Omental fat pad (tissue), 4 donors: Measurements from ENCODE around the gene ANKRD40CL. TPM values are rescaled to one million over a fixed set of nuclear protein-coding genes. Genes with fewer than 3 reads are reported as not detected.

Experiments used
- ATAC-seq: fragments of 150-250 bp; one replicate; pipeline ENCODE4 v1.9.1; 2016; ENCODE audit warnings: mild to moderate bottlenecking, moderate library complexity; ENCODE audit not compliant: low FRiP score
- DNase-seq: peaks from one replicate; pipeline ENCODE4 v3.0.0-alpha.2; 2019; ENCODE audit warnings: low spot score
- CTCF ChIP-seq, 3 donors: fragments of 450-650 bp; IDR thresholded peaks; one replicate each; pipeline ENCODE4 v1.5.1; 2016 to 2017; ENCODE audit warnings: antibody characterized with exemption in 3 of 3, mild to moderate bottlenecking in 3 of 3, moderate library complexity in 2 of 3
- small RNA-seq: library from RNA; depleted of rRNA; stranded (forward); fragments of <200 nt; gene quantifications from one replicate; pipeline ENCODE3, GENCODE V24; 2016
- total RNA-seq, 4 donors: library from RNA; depleted of rRNA; stranded (reverse); fragments of >200 nt; gene quantifications; one replicate each; pipeline ENCODE4 v1.1.0, GENCODE V29; 2016

Gene ANKRD40CL
- total RNA-seq, 4 donors from 2014 or later: not detected

- no peak for TF ChIP-seq CTCF (IDR thresholded peaks at IDR 0.05)
- DNase-seq (peak; percentile 68), ATAC-seq (peak; percentile 97)
These were observed 48.0 kb downstream of the ANKRD40CL start, which contains the start of gene LUC7L3 for GRCh38 chr17:50719144-50719923. Gene LUC7L3 (plus strand): TSS chr17:50719603. CDS start chr17:50719733, 130 bp downstream.

GRCh38 chr17:50715471-50715870 lies 51.8 kb downstream of the ANKRD40CL start:
- TF ChIP-seq CTCF (IDR thresholded peaks at IDR 0.05): no peak
- DNase-seq (no peak), ATAC-seq (no peak)

- ATAC-seq: no peak
- TF ChIP-seq CTCF (IDR thresholded peaks at IDR 0.05): no peak
- DNase-seq: no peak
These were observed 54.7 kb downstream of the ANKRD40CL start for GRCh38 chr17:50712641-50713040.

Small RNA genes lying within 50 kb of the gene (small RNA-seq; reads per million reads assigned to genes)
- gene AC005921.1 (not detected), gene MIR8059 (not detected)

Other genes starting within 250 kb of the ANKRD40CL start
- gene EPN3, start 234.8 kb downstream of the ANKRD40CL start, total RNA-seq: not detected
- gene SPATA20, start 220.3 kb downstream of the ANKRD40CL start, total RNA-seq: 10 to 100 TPM; 42.8 to 65.1 (median 49.4) TPM
- 1 to 10 TPM in 2 of 4 donors, under 1 TPM in 2; 0.32 to 3.8 (median 1.2) TPM for gene CACNA1G, start 206.8 kb downstream of the ANKRD40CL start, total RNA-seq
- gene ABCC3, start 132.6 kb downstream of the ANKRD40CL start, total RNA-seq: 10 to 100 TPM in 2 of 4 donors, 1 to 10 TPM in 2; 2.8 to 19.9 (median 11.1) TPM
- gene ANKRD40, start 59.6 kb downstream of the ANKRD40CL start, total RNA-seq: 10 to 100 TPM; 55.7 to 82.4 (median 61.8) TPM
- gene LUC7L3, start 47.9 kb downstream of the ANKRD40CL start, total RNA-seq: 10 to 100 TPM; 44.2 to 88.7 (median 55.2) TPM
- gene WFIKKN2, start 68.1 kb upstream of the ANKRD40CL start, total RNA-seq: under 1 TPM in 2 of 4 donors, not detected in 2; 0.09 to 0.24 TPM
- gene TOB1, start 98.8 kb upstream of the ANKRD40CL start, total RNA-seq: 10 to 100 TPM; 28.8 to 79.7 (median 37.0) TPM